ENCODE measurements around the gene AGBL4.

The AGBL4 gene

GRCh38 chr1:48946070-48946469 is 1077.7 kb downstream of the AGBL4 start:
- FAIRE-seq (no peak), DNase-seq (ENCODE audit: low spot score) (no peak)

GRCh38 chr1:48944811-48945210 is 1078.9 kb downstream of the AGBL4 start:
- no peak for FAIRE-seq
- DNase-seq (ENCODE audit: low spot score): no peak

DNA sequence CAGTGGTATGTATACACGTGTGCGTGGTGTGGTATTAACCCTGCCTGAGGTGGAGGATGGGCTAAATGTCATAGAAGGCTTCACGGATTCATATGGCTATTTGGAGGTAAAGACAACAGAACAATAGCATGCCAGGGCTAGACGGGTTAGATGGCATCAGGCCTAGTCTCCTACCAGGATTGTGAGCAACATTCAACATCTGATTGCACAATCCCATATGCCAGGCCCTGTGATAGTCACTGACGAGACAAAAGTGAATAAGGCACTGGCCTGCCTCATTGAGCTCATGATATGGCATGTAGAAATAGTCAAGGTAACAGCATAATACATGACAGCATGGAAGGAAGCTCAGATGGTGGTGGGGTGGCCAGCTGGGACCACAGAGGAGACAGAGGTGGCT is 1079.9 kb downstream of the AGBL4 start:
- DNase-seq (ENCODE audit: low spot score): no peak
- FAIRE-seq: no peak

GRCh38 chr1:48943393-48943792 is 1080.4 kb downstream of the AGBL4 start:
- DNase-seq (ENCODE audit: low spot score): no peak
- FAIRE-seq: no peak

GRCh38 chr1:48940962-48941732 is 1082.6 kb downstream of the AGBL4 start:
- DNase-seq (ENCODE audit: low spot score): no peak
- FAIRE-seq: no peak

GRCh38 chr1:48940354-48940753 is 1083.4 kb downstream of the AGBL4 start:
- FAIRE-seq: no peak
- no peak for DNase-seq (ENCODE audit: low spot score)

DNA sequence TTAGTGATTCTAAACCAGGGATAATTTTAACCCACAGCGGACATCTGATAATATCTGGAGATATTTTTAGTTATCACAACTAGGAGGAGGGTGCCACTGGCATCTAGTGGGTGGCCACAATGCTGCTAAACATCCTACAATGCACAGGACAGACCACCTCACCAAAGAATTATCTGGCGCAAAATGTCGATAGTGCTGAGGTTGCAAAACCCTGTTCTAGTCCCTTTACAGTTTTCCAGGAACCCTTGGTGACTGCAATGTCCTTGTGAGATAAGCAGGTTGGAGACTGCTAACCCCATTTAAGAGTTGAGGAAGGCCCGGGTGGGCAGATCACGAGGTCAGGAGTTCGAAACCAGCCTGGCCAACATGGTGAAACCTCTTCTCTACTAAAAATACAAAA is 1083.9 kb downstream of the AGBL4 start:
- no peak for FAIRE-seq

DNA sequence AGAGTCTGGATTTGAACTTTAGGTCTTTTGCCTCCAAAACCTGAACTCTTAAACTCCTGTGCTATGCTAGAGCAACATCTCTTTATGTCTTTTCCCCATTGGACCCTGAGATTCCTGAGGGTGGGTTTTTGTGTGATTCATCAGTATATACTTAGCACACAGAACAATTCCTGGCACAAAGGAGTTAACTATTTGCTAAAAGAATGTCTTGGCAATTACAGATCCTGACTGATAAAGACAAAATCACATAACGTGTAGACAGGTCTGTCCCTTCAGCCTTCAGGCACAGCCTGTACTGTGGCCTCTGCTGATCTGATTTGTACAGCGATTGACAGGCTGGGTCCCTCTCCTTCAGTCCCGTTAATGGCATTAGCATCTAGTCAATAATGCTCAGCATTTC is 1084.7 kb downstream of the AGBL4 start:
- DNase-seq (ENCODE audit: low spot score): no peak
- FAIRE-seq: no peak

More for the DNA sequence above, 1083.9 kb downstream of the AGBL4 start:
- DNase-seq (ENCODE audit: low spot score): no peak

DNA sequence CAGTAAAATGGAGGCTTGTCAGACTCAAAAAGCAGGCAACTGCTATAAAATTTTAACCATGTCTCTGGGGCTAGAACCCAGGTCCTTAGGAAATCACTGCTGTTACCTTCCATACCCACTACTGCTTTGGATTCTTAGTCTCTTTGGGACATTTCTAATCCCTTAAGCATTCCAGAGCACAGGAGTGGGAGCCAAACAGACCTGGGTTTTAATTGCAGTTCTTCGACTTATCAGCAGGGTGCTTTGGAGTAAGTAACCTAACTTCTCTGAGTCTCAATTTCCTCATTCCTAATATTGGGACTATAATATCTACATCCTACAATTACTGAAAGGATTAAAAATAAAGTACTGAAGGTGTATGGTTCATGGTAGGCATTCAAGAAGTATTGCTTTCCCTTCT is 1086.0 kb downstream of the AGBL4 start:
- FAIRE-seq (no peak), DNase-seq (ENCODE audit: low spot score) (no peak)

- no peak for DNase-seq (ENCODE audit: low spot score)
- no peak for FAIRE-seq
Measured at GRCh38 chr1:48936436-48936835, 1087.3 kb downstream of the AGBL4 start.

DNA sequence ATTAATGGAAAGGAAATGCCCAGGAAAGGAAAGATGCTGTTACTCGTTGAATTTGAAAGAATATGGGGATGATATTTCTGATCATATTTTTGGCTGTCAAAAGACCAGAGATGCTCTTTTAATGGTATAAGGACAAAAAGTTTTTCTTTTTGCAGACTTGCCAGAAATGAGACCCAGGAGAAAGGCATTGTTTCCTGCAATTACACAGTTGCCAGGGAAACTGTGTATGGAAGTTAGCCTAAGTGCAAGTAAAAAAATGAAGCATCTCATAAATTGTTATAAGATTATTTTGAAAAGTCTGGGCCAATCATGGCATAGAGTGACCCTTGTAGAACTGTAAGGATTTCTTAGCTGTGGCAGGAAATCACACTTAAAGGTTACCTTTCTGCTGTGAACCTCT is 1091.4 kb downstream of the AGBL4 start:
- DNase-seq (ENCODE audit: low spot score) (no peak), FAIRE-seq (no peak)

DNA sequence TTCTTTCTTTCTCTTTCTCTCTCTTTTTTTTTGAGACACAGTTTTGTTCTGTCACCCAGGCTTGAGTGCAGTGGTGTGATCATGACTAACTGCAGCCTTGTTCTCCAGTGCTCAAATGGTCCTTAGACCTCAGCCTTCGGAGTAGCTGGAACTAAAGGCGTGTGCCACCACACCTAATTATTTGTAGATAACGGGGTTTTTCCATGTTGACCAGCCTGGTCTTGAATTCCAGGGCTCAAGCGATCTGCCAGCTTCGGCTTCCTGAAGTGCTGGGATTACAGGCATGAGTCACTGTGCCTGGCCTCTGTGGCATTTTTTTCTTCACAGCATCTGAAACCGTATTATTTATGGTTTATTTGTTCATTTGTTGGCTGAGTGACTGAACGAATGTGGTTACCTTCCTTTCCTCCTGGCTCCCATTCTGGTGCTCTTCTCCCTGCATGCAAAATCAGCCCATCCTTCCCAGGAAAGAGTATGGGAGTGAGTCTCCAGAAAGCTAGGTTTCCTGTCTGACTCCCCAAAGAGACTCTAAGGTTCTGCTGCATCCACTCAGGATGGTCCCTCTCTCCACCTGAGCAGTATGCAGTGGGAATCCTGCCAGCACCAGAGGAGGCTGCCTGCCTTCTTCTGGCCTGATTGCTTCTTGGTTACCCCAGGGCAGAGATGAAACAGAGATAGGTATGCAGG is 1092.1 kb downstream of the AGBL4 start:
- peak; percentile 55 for DNase-seq (ENCODE audit: low spot score)
- no peak for FAIRE-seq

- no peak for FAIRE-seq
Measured at GRCh38 chr1:48930011-48930410, 1093.7 kb downstream of the AGBL4 start.

DNA sequence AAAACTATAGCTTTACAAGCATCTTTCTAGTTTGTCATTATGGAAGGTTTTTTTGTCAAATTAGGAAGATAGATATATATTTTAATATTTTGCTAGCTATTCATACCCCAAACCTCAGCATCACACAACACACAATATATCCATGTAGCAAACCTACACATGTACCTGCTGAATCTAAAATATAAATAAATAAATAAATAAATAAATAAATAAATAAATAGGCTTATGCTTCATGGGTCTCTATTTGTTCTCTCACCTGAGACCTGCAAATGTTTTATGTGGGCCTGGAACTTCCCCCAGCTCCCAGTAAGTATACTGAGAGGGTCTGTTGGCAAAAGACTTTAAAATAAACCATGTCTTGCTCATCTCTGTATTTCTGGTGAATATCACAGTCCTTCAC is 1099.7 kb downstream of the AGBL4 start:
- DNase-seq (ENCODE audit: low spot score): no peak
- FAIRE-seq: no peak

More at GRCh38 chr1:48930011-48930410, 1093.7 kb downstream of the AGBL4 start:
- no peak for DNase-seq (ENCODE audit: low spot score)

GRCh38 chr1:48923116-48923515 is 1100.6 kb downstream of the AGBL4 start:
- no peak for FAIRE-seq

GRCh38 chr1:48920851-48921250 is 1102.9 kb downstream of the AGBL4 start:
- FAIRE-seq: no peak
- DNase-seq (ENCODE audit: low spot score): no peak

More at GRCh38 chr1:48923116-48923515, 1100.6 kb downstream of the AGBL4 start:
- no peak for DNase-seq (ENCODE audit: low spot score)

DNA sequence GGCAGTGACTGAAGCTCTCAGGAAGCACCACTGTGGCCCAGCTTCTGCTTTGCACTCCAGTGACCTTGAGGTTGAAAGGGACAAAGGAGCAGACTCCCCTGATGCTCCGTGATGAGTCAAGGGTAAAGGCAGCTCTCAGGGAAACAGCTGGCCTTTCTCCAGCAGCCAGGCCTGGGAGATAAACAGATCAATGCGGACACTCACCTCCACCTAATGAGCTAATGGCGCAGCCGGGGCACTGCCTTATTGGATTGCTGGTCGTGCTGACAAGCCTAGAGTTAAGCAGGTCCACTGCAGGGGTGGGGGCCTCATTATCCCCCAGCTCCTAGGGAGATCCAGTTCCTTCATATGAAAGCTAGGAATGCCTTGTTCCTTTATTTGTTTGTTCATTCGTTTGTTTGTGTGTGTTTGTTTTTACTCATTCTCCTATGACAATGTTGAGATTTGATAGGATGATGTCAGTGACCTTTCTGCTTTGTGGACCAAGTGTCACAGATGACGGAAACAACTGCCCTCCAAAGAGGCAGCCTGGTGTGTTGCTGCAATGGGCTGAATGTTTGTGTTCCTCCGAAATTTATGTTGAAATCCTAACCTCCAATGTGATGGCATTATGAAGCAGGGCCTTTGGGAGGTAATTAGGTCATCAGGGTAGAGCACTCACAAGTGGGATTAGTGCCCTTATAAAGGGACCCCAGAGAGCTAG is 1105.7 kb downstream of the AGBL4 start:
- DNase-seq (ENCODE audit: low spot score): no peak
- no peak for FAIRE-seq

DNA sequence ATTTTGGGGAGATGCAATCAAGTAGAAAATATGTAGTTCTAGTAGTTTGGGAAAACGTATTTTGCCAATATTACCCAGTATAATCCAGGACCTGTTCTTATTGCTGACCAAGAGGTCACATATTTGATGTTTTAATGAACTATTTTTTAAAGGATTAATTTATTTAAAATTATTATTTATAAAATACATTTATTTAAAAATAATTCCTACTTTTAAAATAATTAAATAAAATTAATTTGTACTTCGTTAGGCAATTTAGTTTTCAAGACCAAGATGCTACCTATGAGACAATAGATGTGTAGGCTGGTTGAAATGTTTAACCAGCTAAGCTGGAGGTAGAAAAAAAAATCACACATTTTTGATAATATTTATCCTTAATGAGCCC is 1106.7 kb downstream of the AGBL4 start:
- FAIRE-seq (no peak), DNase-seq (ENCODE audit: low spot score) (no peak)

DNA sequence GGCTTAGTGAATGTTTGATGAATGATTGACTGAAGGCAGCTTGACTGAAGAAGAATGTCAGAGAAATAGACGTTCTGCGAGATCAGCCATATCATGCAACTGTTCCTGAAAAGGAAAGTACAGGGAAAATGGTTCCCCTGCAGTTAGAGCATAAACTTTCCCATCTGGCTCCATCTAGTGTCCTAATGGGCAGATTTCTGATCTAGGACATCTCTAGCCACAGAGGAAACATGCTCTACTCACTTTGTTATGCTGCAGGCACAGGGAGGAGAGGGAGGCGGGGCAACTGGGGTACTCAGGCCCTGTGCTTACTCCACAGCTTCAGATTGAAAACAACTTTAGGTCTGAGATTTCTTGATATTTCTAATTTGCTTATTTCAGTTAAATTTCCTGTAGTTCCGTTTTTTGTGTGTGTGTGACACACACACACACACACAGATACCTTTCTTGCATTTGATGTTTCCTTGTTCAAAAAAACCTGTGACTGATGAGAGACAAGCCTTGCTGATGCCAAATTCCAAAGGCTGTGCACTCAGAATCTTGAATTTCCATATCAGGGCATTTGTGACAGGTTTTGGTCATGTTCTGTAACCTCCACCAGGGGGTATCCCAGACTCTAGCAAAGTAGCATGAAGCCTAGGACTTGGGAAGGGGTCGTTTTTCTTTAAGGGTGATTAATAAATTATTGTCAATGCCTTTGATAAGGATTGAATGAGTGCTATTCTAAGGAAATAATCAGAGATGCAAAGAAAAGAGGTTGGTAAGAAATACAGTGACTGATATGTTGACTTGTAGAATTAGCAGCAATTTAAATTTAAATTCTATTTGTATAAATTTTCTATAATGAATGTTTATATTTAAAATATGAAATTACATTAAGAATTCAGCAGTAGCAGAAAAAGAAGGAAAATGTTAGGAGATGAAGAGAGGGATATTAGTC is 1107.4 kb downstream of the AGBL4 start:
- DNase-seq (ENCODE audit: low spot score): peak; percentile 65
- FAIRE-seq: no peak

DNA sequence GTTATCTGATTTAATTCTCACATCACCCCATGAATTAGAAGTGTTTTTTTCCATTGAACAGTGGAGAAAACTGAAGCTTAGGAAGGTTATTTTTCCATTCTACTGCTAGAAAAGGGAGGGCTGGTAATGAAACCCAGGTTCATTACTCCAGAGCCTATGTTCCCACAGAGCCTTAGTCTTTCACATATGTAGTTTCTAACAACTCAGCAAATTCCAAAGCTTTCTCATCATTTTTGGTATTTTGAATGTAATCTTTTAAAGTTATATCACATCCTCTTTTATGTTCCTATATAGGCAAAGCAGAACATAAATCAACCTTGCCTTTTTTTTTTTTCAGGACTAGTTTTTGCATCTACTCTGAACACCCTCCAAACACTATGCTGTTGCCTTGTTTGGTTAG is 1115.1 kb downstream of the AGBL4 start:
- FAIRE-seq: no peak
- DNase-seq (ENCODE audit: low spot score): no peak

- FAIRE-seq: no peak
- DNase-seq (ENCODE audit: low spot score): no peak
Measured at GRCh38 chr1:48906729-48907128, 1117.0 kb downstream of the AGBL4 start.

Data from urothelium cell line (cell line).